Gastrocnemius medialis (tissue), 4 donors: ENCODE data around the gene APEH. TPM values are rescaled to one million over a fixed set of nuclear protein-coding genes. Genes with fewer than 3 reads are reported as not detected.

Experiments
- ATAC-seq, 2 donors: fragments of 150-250 bp; one replicate each; pipeline ENCODE4 v1.9.1; 2016
- DNase-seq, 2 donors: peaks; one replicate each; pipeline ENCODE4 v3.0.0-alpha.2; 2019
- H3K27ac ChIP-seq, 4 donors: fragments of 200-600 bp; sonication (generic); 1 replicate in 1 of 4; 2 replicates in 3 of 4; pipeline ENCODE4 v1.5.1; 2016 to 2018; ENCODE audit warnings: mild to moderate bottlenecking in 2 of 4, moderate library complexity in 1 of 4
- H3K27me3 ChIP-seq, 3 donors: fragments of 200-600 bp; sonication (generic) in 2 of 3; 1 replicate in 1 of 3; 2 replicates in 2 of 3; pipeline versions ENCODE4 v1.5.1 to v1.6.0; 2016 to 2019; ENCODE audit warnings: mild to moderate bottlenecking in 1 of 3, moderate library complexity in 1 of 3
- H3K36me3 ChIP-seq, 2 donors: fragments of 200-600 bp; sonication (generic) in 1 of 2; one replicate each; pipeline ENCODE4 v1.5.1; 2017 to 2018
- H3K4me1 ChIP-seq, 2 donors: fragments of 200-600 bp; sonication (generic) in 1 of 2; one replicate each; pipeline ENCODE4 v1.5.1; 2016 to 2017; ENCODE audit warnings: mild to moderate bottlenecking in 2 of 2
- H3K4me3 ChIP-seq, 4 donors: fragments of 200-600 bp; sonication (generic) in 3 of 4; 1 replicate in 1 of 4; 2 replicates in 3 of 4; pipeline ENCODE4 v1.5.1; 2016 to 2019; ENCODE audit warnings: mild to moderate bottlenecking in 2 of 4
- H3K9me3 ChIP-seq, 3 donors: fragments of 200-600 bp; sonication (generic) in 2 of 3; 1 replicate in 1 of 3; 2 replicates in 2 of 3; pipeline ENCODE4 v1.5.1; 2016 to 2019
- CTCF ChIP-seq, 5 experiments: fragments of 450-650 bp in 3 of 5; fragments of 200-600 bp in 2 of 5; sonication (generic) in 2 of 5; IDR thresholded peaks in 4 of 5; conservative IDR thresholded peaks in 1 of 5; 1 replicate in 4 of 5; 2 replicates in 1 of 5; pipeline ENCODE4 v1.5.1; 2016 to 2019; ENCODE audit warnings: antibody characterized with exemption in 5 of 5, mild to moderate bottlenecking in 3 of 5, moderate library complexity in 3 of 5
- POLR2A ChIP-seq, 2 donors: fragments of 450-650 bp; IDR thresholded peaks; one replicate each; pipeline ENCODE4 v1.6.1; 2017; ENCODE audit warnings: antibody characterized with exemption in 2 of 2, mild to moderate bottlenecking in 2 of 2, moderate library complexity in 2 of 2
- in situ Hi-C, 4 donors: fragments of 200-750 bp; cut with MboI; loops; one replicate each; pipeline versions ENCODE4 v1.15.0 to v1.8.0; 2017; ENCODE audit warnings: low sequenced_read_pairs in 4 of 4
- intact Hi-C: fragments of 100-400 bp; cut with DNase I; formaldehyde crosslinking; loops from one replicate; pipeline ENCODE4 v1.15.1; 2023; ENCODE audit warnings: low total_unique reads
- total RNA-seq, 4 donors: library from RNA; depleted of rRNA; stranded (reverse); fragments of >200 nt; gene quantifications; one replicate each; pipeline versions ENCODE4 v1.1.0 to v1.2.3, GENCODE V29; 2016

The APEH gene
- total RNA-seq, 4 donors from 2014 or later, result 103 to 140 (median 108) TPM

GRCh38 chr3:49634736-49635135, 39.4 kb upstream of the APEH start:
- H3K27ac ChIP-seq, result no peak overlapping the region
- DNase-seq (no peak), ATAC-seq (no peak)
- no peak overlapping the region for H3K4me3 ChIP-seq
- no peaks in the 10 kb centered on the region for H3K9me3 ChIP-seq
- no peak for TF ChIP-seq CTCF (IDR thresholded peaks at IDR 0.05 in 4 of 5, conservative IDR thresholded peaks at IDR 0.05 in 1 of 5)
- no peak for TF ChIP-seq POLR2A (IDR thresholded peaks at IDR 0.05)
- in situ Hi-C loops (no loop called here), intact Hi-C loops (no loop called here)
- no peaks in the 10 kb centered on the region for H3K27me3 ChIP-seq
- no peaks in the 10 kb centered on the region for H3K4me1 ChIP-seq
- no peaks in the 10 kb centered on the region for H3K36me3 ChIP-seq

- no peak for TF ChIP-seq CTCF (IDR thresholded peaks at IDR 0.05 in 4 of 5, conservative IDR thresholded peaks at IDR 0.05 in 1 of 5)
- TF ChIP-seq POLR2A (IDR thresholded peaks at IDR 0.05), result no peak
- intact Hi-C loops, result no loop called here
- no peak for ATAC-seq
- Histone ChIP-seq H3K4me1 (no peaks in the 10 kb centered on the region), H3K27me3 (no peaks in the 10 kb centered on the region), H3K4me3 (no peak overlapping the region), H3K36me3 (no peaks in the 10 kb centered on the region), H3K27ac (no peak overlapping the region), H3K9me3 (no peaks in the 10 kb centered on the region)
- in situ Hi-C loops, result no loop called here
- no peak for DNase-seq
These were observed 37.1 kb upstream of the APEH start for GRCh38 chr3:49636883-49637609.

GRCh38 chr3:49638445-49638844, 35.7 kb upstream of the APEH start:
- no peak for ATAC-seq
- DNase-seq, result no peak

GRCh38 chr3:49639551-49639950, 34.6 kb upstream of the APEH start:
- Histone ChIP-seq H3K27me3 (no peaks in the 10 kb centered on the region), H3K27ac (no peak overlapping the region), H3K4me3 (no peak overlapping the region), H3K36me3 (no peaks in the 10 kb centered on the region), H3K9me3 (no peaks in the 10 kb centered on the region), H3K4me1 (no peaks in the 10 kb centered on the region)
- intact Hi-C loops (no loop called here), in situ Hi-C loops (no loop called here)
- ATAC-seq (no peak), DNase-seq (no peak)
- TF ChIP-seq POLR2A (IDR thresholded peaks at IDR 0.05) (no peak), CTCF (IDR thresholded peaks at IDR 0.05 in 4 of 5, conservative IDR thresholded peaks at IDR 0.05 in 1 of 5) (no peak)

More at GRCh38 chr3:49638445-49638844, 35.7 kb upstream of the APEH start:
- H3K27ac ChIP-seq, result no peak overlapping the region
- TF ChIP-seq CTCF (IDR thresholded peaks at IDR 0.05 in 4 of 5, conservative IDR thresholded peaks at IDR 0.05 in 1 of 5), result no peak
- TF ChIP-seq POLR2A (IDR thresholded peaks at IDR 0.05), result no peak
- in situ Hi-C loops, result no loop called here
- intact Hi-C loops, result no loop called here
- H3K27me3 ChIP-seq, result no peaks in the 10 kb centered on the region
- H3K9me3 ChIP-seq, result no peaks in the 10 kb centered on the region
- no peaks in the 10 kb centered on the region for H3K4me1 ChIP-seq
- H3K36me3 ChIP-seq, result no peaks in the 10 kb centered on the region
- H3K4me3 ChIP-seq, result no peak overlapping the region

- intact Hi-C loops, result no loop called here
- H3K9me3 ChIP-seq, result no peaks in the 10 kb centered on the region
- no peak overlapping the region for H3K4me3 ChIP-seq
- in situ Hi-C loops, result no loop called here
- H3K4me1 ChIP-seq, result no peaks in the 10 kb centered on the region
- no peak overlapping the region for H3K27ac ChIP-seq
- ATAC-seq, result no peak
- DNase-seq, result no peak
- no peak for TF ChIP-seq POLR2A (IDR thresholded peaks at IDR 0.05)
- no peak for TF ChIP-seq CTCF (IDR thresholded peaks at IDR 0.05 in 4 of 5, conservative IDR thresholded peaks at IDR 0.05 in 1 of 5)
- no peaks in the 10 kb centered on the region for H3K27me3 ChIP-seq
- no peaks in the 10 kb centered on the region for H3K36me3 ChIP-seq
These were observed 32.9 kb upstream of the APEH start for GRCh38 chr3:49641292-49641691.
